Endothelial cell of umbilical vein (primary cell): Measurements from ENCODE around the gene SMIM31. TPM values are rescaled to one million over a fixed set of nuclear protein-coding genes. Genes with fewer than 3 reads are reported as not detected.

Experiments
- BruUV-seq: library from RNA; stranded (reverse); fragments of 400-500 nt; replicated peaks from 2 replicates; lab custom pipeline; 2021; lab: Mats Ljungman, UMichigan
- CTCF ChIA-PET: fragments of 300-600, 350-600 bp; sonication (Branson Sonifier 250); formaldehyde crosslinking; loops from one replicate; lab custom pipeline; 2021; ENCODE audit warnings: antibody characterized with exemption, inconsistent platforms; lab: Charles Lee
- POLR2A ChIA-PET: fragments of 300-600, 350-600 bp; sonication (Branson Sonifier 250); formaldehyde crosslinking; loops from one replicate; lab custom pipeline; 2021; ENCODE audit warnings: antibody characterized with exemption, inconsistent platforms; lab: Charles Lee
- DNase-seq: peaks from one replicate; pipeline ENCODE4 v3.0.0-alpha.2; 2011; ENCODE audit warnings: low read depth, low spot score
- FAIRE-seq: peaks from 2 replicates; lab custom pipeline; 2011; peaks lifted over from hg19 to GRCh38; lab: Jason Lieb, UNC
- H2AFZ ChIP-seq: 2 replicates; pipeline ENCODE4 v1.6.0; 2012; ENCODE audit warnings: low read depth, low read length, control low read depth, inconsistent platforms
- H3K27ac ChIP-seq: 2 replicates; pipeline ENCODE4 v1.5.1; 2011; ENCODE audit warnings: low read depth, mild to moderate bottlenecking, control low read depth, low read length, moderate library complexity; ENCODE audit not compliant: insufficient read depth
- H3K27me3 ChIP-seq, 2 experiments: 2 replicates each; pipeline versions ENCODE4 v1.6.0 to v1.6.1; 2011; ENCODE audit warnings: low read length in 2 of 2, mixed read lengths in 1 of 2; ENCODE audit not compliant: control insufficient read depth in 2 of 2, insufficient read depth in 2 of 2
- H3K36me3 ChIP-seq, 2 experiments: 2 replicates in 1 of 2; 3 replicates in 1 of 2; pipeline ENCODE4 v1.5.1; 2011; ENCODE audit warnings: low read length in 2 of 2, mild to moderate bottlenecking in 1 of 2, moderate library complexity in 1 of 2; ENCODE audit not compliant: control insufficient read depth in 2 of 2, insufficient read depth in 2 of 2; ENCODE audit errors: extremely low read depth in 1 of 2
- H3K4me1 ChIP-seq: 3 replicates; pipeline ENCODE4 v1.5.1; 2011; ENCODE audit warnings: mild to moderate bottlenecking, low read length; ENCODE audit not compliant: control insufficient read depth, insufficient read depth; ENCODE audit errors: extremely low read depth
- H3K4me2 ChIP-seq: 2 replicates; pipeline ENCODE4 v1.6.1; 2011; ENCODE audit warnings: low read length, control low read depth, mixed read lengths; ENCODE audit not compliant: insufficient read depth
- H3K4me3 ChIP-seq, 3 experiments: fragments of 200-600 bp in 1 of 3; sonication (generic), shearing (Covaris generic) in 1 of 3; replicated peaks in 1 of 3; 2 replicates each; pipeline ENCODE4 v1.5.1; 2011 to 2016; ENCODE audit warnings: control low read depth in 3 of 3, low read length in 3 of 3, mild to moderate bottlenecking in 2 of 3, inconsistent platforms in 1 of 3, low read depth in 1 of 3, moderate library complexity in 1 of 3; ENCODE audit not compliant: insufficient read depth in 1 of 3
- H3K79me2 ChIP-seq: 2 replicates; pipeline ENCODE4 v1.6.0; 2012; ENCODE audit warnings: low read length, inconsistent platforms; ENCODE audit not compliant: control insufficient read depth, insufficient read depth
- H3K9ac ChIP-seq: replicated peaks from 2 replicates; pipeline ENCODE3; 2011; ENCODE audit warnings: low read length, control low read depth; ENCODE audit not compliant: insufficient read depth; ENCODE audit errors: extremely low read depth
- H3K9me1 ChIP-seq: replicated peaks from 3 replicates; pipeline ENCODE4 v1.6.0; 2011; ENCODE audit warnings: mild to moderate bottlenecking, low read length; ENCODE audit not compliant: control insufficient read depth, insufficient read depth; ENCODE audit errors: extremely low read depth
- H3K9me3 ChIP-seq: replicated peaks from 2 replicates; pipeline ENCODE4 v1.5.1; 2012; ENCODE audit warnings: low read length, inconsistent platforms; ENCODE audit not compliant: control insufficient read depth, insufficient read depth
- H4K20me1 ChIP-seq: replicated peaks from 2 replicates; pipeline ENCODE3; 2011; ENCODE audit warnings: mild to moderate bottlenecking, low read length; ENCODE audit not compliant: control insufficient read depth, insufficient read depth; ENCODE audit errors: extremely low read depth
- GATA2 ChIP-seq: IDR thresholded peaks from 2 replicates; pipeline ENCODE4 v1.7.0; 2011; ENCODE audit warnings: low read depth, mild to moderate bottlenecking, moderate library complexity, mixed read lengths, low read length; ENCODE audit not compliant: insufficient read length, insufficient read depth
- MYC ChIP-seq: IDR thresholded peaks from one replicate; pipeline ENCODE4 v1.6.1; 2011; ENCODE audit warnings: mild to moderate bottlenecking, low read depth, low read length
- POLR2A ChIP-seq: IDR thresholded peaks from 2 replicates; pipeline ENCODE4 v1.6.1; 2012; ENCODE audit warnings: low read depth, mild to moderate bottlenecking, control low read depth, low read length
- POLR2AphosphoS5 ChIP-seq: IDR thresholded peaks from 2 replicates; pipeline ENCODE4 v1.6.1; 2012; ENCODE audit warnings: low read depth, mild to moderate bottlenecking, control low read depth, low read length, moderate library complexity; ENCODE audit not compliant: insufficient read depth
- dilution Hi-C: fragments of 300-500 bp; cut with MboI; formaldehyde crosslinking; loops from one replicate; pipeline ENCODE4 v1.15.0; 2019; ENCODE audit warnings: low sequenced_read_pairs; ENCODE audit not compliant: extremely low pct_ligation_motif_present
- intact Hi-C: fragments of 100-400 bp; cut with micrococcal nuclease; formaldehyde crosslinking; loops from one replicate; pipeline ENCODE4 v1.10.0; 2022
- polyA plus RNA-seq, 4 experiments: library from polyadenylated mRNA; depleted of rRNA in 3 of 4; stranded (reverse) in 3 of 4; unstranded in 1 of 4; fragments of >200 nt; gene quantifications; 2 replicates each; pipeline versions ENCODE4 v1.2.1 to v1.2.3, GENCODE V29; 2011 to 2012; ENCODE audit warnings: missing spikeins in 1 of 4
- total RNA-seq: library from RNA; stranded (reverse); gene quantifications from 2 replicates; pipeline ENCODE4 v1.2.3, GENCODE V29; 2021
- TF ChIP-seq, protein P1 (sequence below), 2 donors: IDR thresholded peaks; 1 replicate in 1 of 2; 2 replicates in 1 of 2; pipeline ENCODE4 v1.5.1; 2011; ENCODE audit warnings: low read length in 2 of 2, mild to moderate bottlenecking in 2 of 2, moderate library complexity in 2 of 2, control low read depth in 1 of 2, inconsistent platforms in 1 of 2, low read depth in 1 of 2; ENCODE audit not compliant: insufficient read depth in 1 of 2; ENCODE audit errors: extremely low read depth in 1 of 2

Gene SMIM31
- total and polyA plus RNA-seq, 2 donors (not counting 3 experiments of a cell fraction or from before 2014, with no cell fraction given) = not detected

- DNase-seq (no peak), FAIRE-seq (no peak)
- no peak overlapping the region for H3K4me3 ChIP-seq
- dilution Hi-C loops = no loop called here
- no peaks in the 10 kb centered on the region for H3K27me3 ChIP-seq
- no peaks in the 10 kb centered on the region for H3K9me3 ChIP-seq
- POLR2A ChIA-PET = no interaction called here
- no peaks in the 10 kb centered on the region for H3K36me3 ChIP-seq
- intact Hi-C loops = no loop called here
- BruUV-seq = no TSS peak
- H3K9ac ChIP-seq = no peak overlapping the region
- CTCF ChIA-PET = interaction anchor here (0.6 to 7.9 kb wide), 14 partner anchors 8 to 1263 kb away, joined by 3 to 211 read pairs (median 4); no protein-coding TSS in a partner anchor
- no peak for TF ChIP-seq POLR2AphosphoS5
- no peak for TF ChIP-seq POLR2A
- TF ChIP-seq GATA2 = no peak
- no peaks in the 10 kb centered on the region for H4K20me1 ChIP-seq
- no peak overlapping the region for H2AFZ ChIP-seq
- no peaks in the 10 kb centered on the region for H3K9me1 ChIP-seq
- no peak overlapping the region for H3K27ac ChIP-seq
- H3K4me1 ChIP-seq = no peaks in the 10 kb centered on the region
- H3K4me2 ChIP-seq = no peak overlapping the region
- H3K79me2 ChIP-seq = no peaks in the 10 kb centered on the region
Measured at GRCh38 chr4:164730705-164731393, 23.1 kb upstream of the SMIM31 start.

DNA sequence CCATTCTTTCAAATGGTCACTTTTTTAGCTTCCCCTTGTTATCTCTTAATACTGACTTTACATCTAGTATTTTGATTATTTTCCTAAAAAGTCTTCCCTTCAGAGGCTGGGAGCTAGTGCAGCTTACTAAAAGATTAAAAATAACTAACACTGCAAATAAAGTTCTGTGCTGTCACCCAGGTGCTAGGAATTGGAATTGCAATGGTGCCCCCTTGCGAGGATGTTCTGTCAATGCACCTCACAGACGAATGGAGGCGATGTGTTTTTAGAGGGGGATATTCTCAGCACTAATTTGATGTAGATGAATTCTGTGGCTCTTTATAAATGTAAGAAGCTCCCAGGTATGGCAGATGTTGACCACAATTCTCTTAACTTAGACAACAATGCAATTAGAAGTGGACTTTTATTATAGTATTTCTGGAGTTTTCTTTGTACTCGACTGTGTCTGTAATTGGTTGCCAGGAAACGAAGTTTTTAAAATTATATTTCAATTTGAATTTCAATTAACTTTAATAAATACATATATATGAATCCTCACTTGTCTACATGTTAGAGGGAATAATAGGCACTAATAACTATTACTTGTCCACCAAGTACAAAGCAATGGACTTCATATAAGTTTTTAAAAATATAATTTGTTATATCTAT, 22.0 kb upstream of the SMIM31 start:
- POLR2A ChIA-PET = no interaction called here
- peak; percentile 46 for DNase-seq

More for the DNA sequence above, 22.0 kb upstream of the SMIM31 start:
- CTCF ChIA-PET = interaction anchor here (0.6 to 7.9 kb wide), 14 partner anchors 10 to 1265 kb away, joined by 3 to 211 read pairs (median 4); no protein-coding TSS in a partner anchor
- Histone ChIP-seq H3K79me2 (no peaks in the 10 kb centered on the region), H2AFZ (no peak overlapping the region), H3K9me3 (no peaks in the 10 kb centered on the region), H3K9me1 (no peaks in the 10 kb centered on the region), H3K36me3 (no peaks in the 10 kb centered on the region), H3K4me1 (no peaks in the 10 kb centered on the region), H3K4me3 (no peak overlapping the region), H3K4me2 (no peak overlapping the region), H3K27me3 (no peaks in the 10 kb centered on the region), H3K27ac (no peak overlapping the region), H3K9ac (no peak overlapping the region), H4K20me1 (no peaks in the 10 kb centered on the region)
- BruUV-seq = no TSS peak
- intact Hi-C loops = loop anchor here (1.0 kb wide), 2 partner anchors 1177 to 1182 kb away; no protein-coding TSS in a partner anchor
- FAIRE-seq = peak; percentile 80
- TF ChIP-seq, protein P1, sequence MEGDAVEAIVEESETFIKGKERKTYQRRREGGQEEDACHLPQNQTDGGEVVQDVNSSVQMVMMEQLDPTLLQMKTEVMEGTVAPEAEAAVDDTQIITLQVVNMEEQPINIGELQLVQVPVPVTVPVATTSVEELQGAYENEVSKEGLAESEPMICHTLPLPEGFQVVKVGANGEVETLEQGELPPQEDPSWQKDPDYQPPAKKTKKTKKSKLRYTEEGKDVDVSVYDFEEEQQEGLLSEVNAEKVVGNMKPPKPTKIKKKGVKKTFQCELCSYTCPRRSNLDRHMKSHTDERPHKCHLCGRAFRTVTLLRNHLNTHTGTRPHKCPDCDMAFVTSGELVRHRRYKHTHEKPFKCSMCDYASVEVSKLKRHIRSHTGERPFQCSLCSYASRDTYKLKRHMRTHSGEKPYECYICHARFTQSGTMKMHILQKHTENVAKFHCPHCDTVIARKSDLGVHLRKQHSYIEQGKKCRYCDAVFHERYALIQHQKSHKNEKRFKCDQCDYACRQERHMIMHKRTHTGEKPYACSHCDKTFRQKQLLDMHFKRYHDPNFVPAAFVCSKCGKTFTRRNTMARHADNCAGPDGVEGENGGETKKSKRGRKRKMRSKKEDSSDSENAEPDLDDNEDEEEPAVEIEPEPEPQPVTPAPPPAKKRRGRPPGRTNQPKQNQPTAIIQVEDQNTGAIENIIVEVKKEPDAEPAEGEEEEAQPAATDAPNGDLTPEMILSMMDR (IDR thresholded peaks at IDR 0.05; ENCODE audit: extremely low read depth in 1 of 2, insufficient read depth in 1 of 2, low read depth in 1 of 2, low read length in 2 of 2) = peak; percentile 73 to 74
- no peak for TF ChIP-seq MYC
- dilution Hi-C loops = no loop called here
